ENCODE measurements around the gene TAS2R41. TPM values are rescaled to one million over a fixed set of nuclear protein-coding genes. Genes with fewer than 3 reads are reported as not detected.

The TAS2R41 gene
- total and polyA plus RNA-seq, 2 of the 13 experiments (the other 11 are each of a cell fraction or from before 2014, with no cell fraction given) = not detected

- H3K79me2 ChIP-seq (ENCODE audit: insufficient read depth, low read length) = no peaks in the 10 kb centered on the region
- no peak overlapping the region for H3K9ac ChIP-seq (ENCODE audit: insufficient read depth, low read depth, low read length)
- no peaks in the 10 kb centered on the region for H3K36me3 ChIP-seq (replicated peaks in 1 of 2; ENCODE audit: control insufficient read depth in 1 of 2, insufficient read depth in 2 of 2, low read length in 2 of 2)
- ATAC-seq (no peak), DNase-seq (ENCODE audit: low spot score) (no peak), FAIRE-seq (no peak)
- CTCF ChIA-PET (ENCODE audit: low intra/inter-chr PET ratio, low total read pairs) = no interaction called here
- H3K27me3 ChIP-seq (ENCODE audit: control insufficient read depth in 1 of 2, insufficient read depth in 2 of 2, low read length in 2 of 2) = no peaks in the 10 kb centered on the region
- TF ChIP-seq KDM2A (CRISPR knock-in tag; IDR thresholded peaks at IDR 0.05; ENCODE audit: borderline replicate concordance, low read depth) (no peak), ZKSCAN1 (IDR thresholded peaks at IDR 0.05; ENCODE audit: low read length) (no peak), ELF4 (CRISPR knock-in tag; IDR thresholded peaks at IDR 0.05; ENCODE audit: borderline replicate concordance) (no peak), ZFYVE20 (CRISPR knock-in tag; IDR thresholded peaks at IDR 0.05; ENCODE audit: borderline replicate concordance, low read depth) (no peak), KLF12 (CRISPR knock-in tag; IDR thresholded peaks at IDR 0.05; ENCODE audit: borderline replicate concordance) (no peak), ZMYM2 (CRISPR knock-in tag; IDR thresholded peaks at IDR 0.05) (no peak), POGK (CRISPR knock-in tag; conservative IDR thresholded peaks at IDR 0.05) (no peak), ZNF180 (CRISPR knock-in tag; IDR thresholded peaks at IDR 0.05; ENCODE audit: borderline replicate concordance, low read depth) (no peak), THAP11 (CRISPR knock-in tag; IDR thresholded peaks at IDR 0.05) (no peak), STAT5B (CRISPR knock-in tag; IDR thresholded peaks at IDR 0.05) (no peak), PREB (CRISPR knock-in tag; IDR thresholded peaks at IDR 0.05) (no peak), ZNF235 (CRISPR knock-in tag; IDR thresholded peaks at IDR 0.05; ENCODE audit: borderline replicate concordance) (no peak), TERF1 (CRISPR knock-in tag; IDR thresholded peaks at IDR 0.05) (no peak), TARDBP (CRISPR knock-in tag; IDR thresholded peaks at IDR 0.05) (no peak)
- BruUV-seq (replicated peaks) = no TSS peak
- in situ Hi-C loops (cut with HindIII; ENCODE audit: extremely low pct_ligation_motif_present, low pct_unique_long_range_greater_than_20kb) (no loop called here), intact Hi-C loops (cut with micrococcal nuclease; ENCODE audit: unreplicated experiment) (no loop called here)
- POLR2A ChIA-PET = no interaction called here
- H4K20me1 ChIP-seq (ENCODE audit: insufficient read depth, low read length) = no peaks in the 10 kb centered on the region
- no peaks in the 10 kb centered on the region for H3K9me3 ChIP-seq (ENCODE audit: low read length)
- no peak overlapping the region for H3K4me3 ChIP-seq (replicated peaks in 1 of 3; ENCODE audit: insufficient read depth in 1 of 3, low read depth in 2 of 3, low read length in 3 of 3)
- no peak overlapping the region for H3K27ac ChIP-seq (ENCODE audit: extremely low read length, insufficient read depth, low read length)
- no peak overlapping the region for H3K4me2 ChIP-seq (ENCODE audit: low read depth, low read length)
- H2AFZ ChIP-seq (ENCODE audit: low read length) = no peak overlapping the region
- WGBS (ENCODE audit: low lambda C conversion rate) = 12% methylated on average over 3 of the region's 3 CpGs
- no peaks in the 10 kb centered on the region for H3K4me1 ChIP-seq (ENCODE audit: insufficient read depth, low read length)
These were observed 18.6 kb downstream of the TAS2R41 start for GRCh38 chr7:143496263-143496662.
